ENCODE measurements around the gene C6orf120.

- TF ChIP-seq CTCF (IDR thresholded peaks at IDR 0.05; ENCODE audit: insufficient read depth, low read depth, low read length) (no peak), EZH2 (IDR thresholded peaks at IDR 0.05; ENCODE audit: insufficient read depth, low read length) (no peak)
Measured at GRCh38 chr6:169695131-169695530, 6.8 kb upstream of the C6orf120 start.
